Measurements from ENCODE around the gene BNC1.
"Not testable (repeated sequence)": the region's sequence is repeated elsewhere in the genome, so short reads cannot be mapped to it uniquely, and the experiment has no call there.

BNC1 gene

GRCh38 chr15:83295417-83295816, 11.0 kb upstream of the BNC1 start:
- DNase-seq = no peak

DNA sequence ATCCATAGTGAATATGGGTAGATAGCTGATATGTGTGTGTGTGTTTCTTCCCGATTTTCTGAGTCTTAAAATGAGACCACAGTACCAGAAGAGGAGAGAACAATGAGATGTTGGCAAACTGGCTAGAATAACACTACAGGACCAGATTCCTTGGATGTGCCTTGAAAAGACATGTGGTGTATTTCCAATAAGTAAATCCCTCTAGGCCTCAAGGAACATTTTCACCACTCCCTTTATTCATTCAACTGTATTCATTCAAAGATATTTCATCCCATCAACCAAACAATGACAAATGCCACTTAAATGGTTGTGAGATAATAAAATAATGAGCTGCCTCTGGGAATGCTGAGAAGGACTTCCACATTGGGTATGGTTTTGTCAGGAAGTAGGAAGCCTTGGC, 8.7 kb upstream of the BNC1 start:
- no peak for DNase-seq

DNA sequence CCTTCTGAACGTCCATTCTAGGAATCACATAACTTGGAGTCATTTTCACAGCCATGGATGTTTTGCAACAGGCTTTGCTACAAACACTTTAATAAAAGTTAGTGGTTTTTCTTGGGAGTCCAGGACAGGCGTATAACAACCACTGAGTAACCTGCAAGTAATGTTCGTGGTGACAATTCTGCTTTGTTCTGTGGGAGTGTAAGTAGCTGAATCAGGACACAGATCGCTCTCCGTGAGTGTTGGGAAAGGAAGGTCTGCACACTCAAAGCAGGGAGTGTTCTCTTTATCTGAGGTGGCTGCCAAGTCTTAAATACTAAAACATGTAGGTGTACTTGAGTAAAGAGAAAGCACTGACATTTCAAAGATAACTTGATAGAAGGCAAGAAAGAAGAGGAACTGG, 7.9 kb upstream of the BNC1 start:
- no peak for DNase-seq

DNA sequence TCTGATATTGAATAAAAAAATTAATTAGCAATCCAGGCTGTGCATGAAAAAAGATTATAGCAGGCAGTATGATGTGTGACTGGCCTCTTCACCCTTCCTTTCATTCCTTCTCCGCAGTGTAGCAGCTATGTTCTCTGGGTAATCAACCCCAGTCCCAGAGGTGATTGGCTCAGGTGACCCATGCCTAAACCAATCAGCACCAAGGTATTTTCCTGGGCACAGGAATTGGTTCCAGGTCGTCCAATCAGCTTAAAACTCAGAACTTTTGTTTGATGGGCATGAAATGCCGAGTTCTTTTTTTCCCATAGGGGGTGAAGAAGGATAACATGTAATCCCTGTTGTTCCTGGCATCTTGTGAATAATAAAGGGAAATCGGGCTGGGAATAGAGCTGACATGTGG, 5.8 kb upstream of the BNC1 start:
- no peak for DNase-seq

- no peak for DNase-seq
Observed at GRCh38 chr15:83289160-83289559, 4.7 kb upstream of the BNC1 start.

GRCh38 chr15:83288381-83288801, 3.9 kb upstream of the BNC1 start:
- no peak for DNase-seq

GRCh38 chr15:83287541-83288027, 3.1 kb upstream of the BNC1 start:
- DNase-seq = no peak

DNA sequence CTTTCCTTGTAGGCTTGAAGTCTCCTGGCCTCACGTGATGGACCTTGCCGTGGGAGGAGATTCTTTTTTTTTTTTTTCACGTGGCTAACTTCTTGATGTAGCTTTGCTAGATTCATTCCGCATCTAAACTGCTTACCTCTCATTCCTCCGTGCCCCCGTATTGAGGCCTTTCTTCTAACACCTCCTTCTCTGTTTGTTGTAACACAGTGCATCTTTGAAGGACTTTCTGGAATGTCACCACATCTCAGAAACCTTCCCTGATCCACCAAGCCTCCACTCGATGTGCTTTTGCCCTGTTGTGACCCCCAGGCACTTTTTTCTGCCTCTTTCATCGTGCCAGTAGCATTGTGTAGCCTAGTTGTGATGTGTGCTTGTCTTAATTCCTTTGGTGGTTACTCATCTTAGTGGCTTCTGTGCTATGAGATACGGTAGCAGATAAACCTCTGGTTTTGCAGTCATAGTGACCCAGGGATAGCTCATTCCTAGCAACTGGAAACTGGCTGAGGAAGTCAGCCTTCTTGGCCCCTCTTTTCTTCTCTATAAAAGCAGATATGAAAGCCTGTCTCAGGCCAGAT, 1.6 kb upstream of the BNC1 start:
- no peak for DNase-seq

GRCh38 chr15:83285284-83285978, 967 bp upstream of the BNC1 start:
- no peak for DNase-seq

- no peak for DNase-seq
Observed at GRCh38 chr15:83283813-83284558, 478 bp downstream of the BNC1 start.

- DNase-seq = no peak
Observed at GRCh38 chr15:83283138-83283812, 1.2 kb downstream of the BNC1 start.

- no peak for DNase-seq
Observed at GRCh38 chr15:83282776-83283137, 1.7 kb downstream of the BNC1 start.

GRCh38 chr15:83282141-83282540, 2.3 kb downstream of the BNC1 start:
- DNase-seq = no peak

DNA sequence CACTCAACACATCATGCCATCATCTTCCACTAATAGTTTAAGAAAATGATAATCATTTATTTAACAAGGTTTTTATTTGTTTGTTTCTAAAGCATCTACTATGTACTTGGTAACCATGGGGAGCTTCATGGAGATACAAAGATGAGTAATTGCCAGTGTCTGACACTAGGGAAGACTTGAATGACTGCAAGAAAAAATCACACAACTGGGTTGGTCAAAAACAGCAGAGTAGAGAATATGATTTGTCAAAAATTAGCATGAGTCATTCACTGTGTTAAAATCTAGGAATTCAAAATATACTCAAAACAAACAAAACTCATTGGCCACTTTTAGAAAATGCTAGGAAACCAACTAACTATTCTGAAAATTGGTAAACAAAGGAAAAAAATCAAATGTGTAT, 6.3 kb downstream of the BNC1 start:
- DNase-seq = no peak

GRCh38 chr15:83276661-83277060, 7.8 kb downstream of the BNC1 start:
- no peak for DNase-seq

GRCh38 chr15:83275412-83275811, 9.1 kb downstream of the BNC1 start:
- no peak for DNase-seq

DNA sequence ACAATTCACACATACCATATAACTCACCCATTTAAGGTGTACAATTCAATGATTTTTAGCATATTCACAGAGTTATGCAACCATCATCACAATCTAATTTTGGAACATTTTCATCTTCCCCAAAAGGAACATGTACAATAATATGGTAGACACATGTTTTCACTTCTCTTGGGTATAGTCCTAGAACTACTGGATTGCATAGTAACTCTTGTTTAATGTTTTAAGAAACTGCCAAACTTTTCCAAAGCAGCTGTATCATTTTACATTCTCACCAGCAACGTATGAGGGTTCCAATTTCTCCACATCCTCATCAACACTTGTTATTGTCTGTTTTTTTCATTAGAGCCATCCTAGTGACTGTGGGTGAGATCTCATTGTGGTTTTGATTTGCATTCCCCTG, 14.3 kb downstream of the BNC1 start:
- no peak for DNase-seq

- no peak for DNase-seq
Observed at GRCh38 chr15:83268147-83268546, 16.3 kb downstream of the BNC1 start.

DNA sequence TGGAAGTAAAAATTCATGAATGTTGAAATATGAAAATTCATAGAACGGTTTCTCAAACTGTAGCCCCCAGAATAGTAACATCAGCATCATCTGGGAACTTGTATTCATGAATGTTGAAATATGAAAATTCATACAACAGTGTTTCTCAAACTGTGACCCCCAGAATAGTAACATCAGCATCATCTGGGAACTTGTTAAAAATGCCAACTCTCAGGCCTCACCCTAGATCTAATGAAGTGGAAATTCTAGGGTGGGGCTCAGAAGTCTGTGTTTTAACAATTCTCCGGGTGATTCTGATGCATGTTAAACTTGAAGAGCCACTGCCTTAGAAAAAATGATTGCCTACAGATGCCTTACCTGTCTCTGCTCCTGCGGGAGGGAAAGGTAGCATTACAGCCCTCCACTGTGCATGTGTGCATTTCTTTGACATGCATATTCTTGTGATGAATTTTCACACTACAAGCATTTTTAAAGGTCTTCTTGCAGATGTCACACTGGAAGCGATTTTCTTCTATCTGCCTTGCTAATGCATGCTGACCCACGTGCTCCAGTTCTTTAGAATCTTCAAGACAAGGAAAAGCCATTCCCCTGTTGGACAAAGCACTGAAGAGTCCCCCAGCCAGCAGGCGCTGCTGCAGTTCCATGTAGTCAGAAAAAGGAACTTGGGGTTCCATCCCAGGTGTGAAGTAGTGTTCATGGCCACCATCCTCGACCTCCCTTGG, 21.7 kb downstream of the BNC1 start:
- no peak for DNase-seq

DNA sequence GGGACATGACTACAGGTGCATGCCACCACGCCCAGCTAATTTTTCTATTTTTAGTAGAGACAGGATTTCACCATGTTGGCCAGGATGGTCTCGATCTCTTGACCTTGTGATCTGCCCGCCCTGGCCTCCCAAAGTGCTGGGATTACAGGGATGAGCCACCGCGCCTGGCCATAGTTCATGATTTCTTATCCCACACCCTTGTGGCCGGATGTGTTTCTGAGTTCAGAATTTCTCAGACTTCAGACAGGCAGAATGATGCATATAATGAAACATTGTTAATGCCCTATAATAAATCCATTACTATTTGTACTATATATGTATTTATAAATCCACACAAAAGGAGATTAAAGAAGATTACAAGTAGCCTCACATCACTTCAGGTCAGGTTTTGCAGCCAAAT, 22.3 kb downstream of the BNC1 start:
- DNase-seq = not testable (repeated sequence)

DNA sequence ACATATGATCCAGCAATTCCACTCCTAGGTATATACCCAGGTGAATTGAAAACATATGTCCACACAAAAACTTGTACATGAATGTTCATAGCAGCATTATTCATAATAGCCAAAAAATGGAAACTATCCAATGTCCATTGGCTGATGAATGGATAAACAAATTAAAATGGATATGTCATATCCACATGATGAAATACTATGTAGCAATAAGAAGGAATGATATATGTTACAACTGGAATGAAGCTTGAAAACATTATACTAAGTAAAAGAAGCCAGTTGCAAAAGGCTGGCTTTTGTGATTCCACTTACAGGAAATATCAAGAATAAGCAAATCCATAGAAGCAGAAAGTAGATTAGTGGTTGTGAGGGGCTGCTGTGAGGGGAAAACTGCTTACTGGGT, 33.7 kb downstream of the BNC1 start:
- no peak for DNase-seq

DNA sequence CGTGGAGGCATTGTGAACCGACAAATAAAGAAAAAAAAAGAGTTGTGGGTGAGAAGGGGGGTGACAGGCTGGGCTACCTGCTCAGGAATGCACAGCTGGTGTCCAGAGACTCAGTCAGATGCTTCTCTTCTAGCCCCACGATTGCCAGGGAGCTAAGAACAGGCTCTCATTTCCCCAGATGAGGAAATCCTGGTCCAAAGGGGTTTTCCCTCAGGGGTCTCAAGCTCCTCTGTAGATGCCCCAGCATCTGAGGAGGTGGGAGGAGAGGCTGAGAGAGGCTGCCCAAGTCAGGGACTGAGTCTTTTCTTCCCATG, 35.5 kb downstream of the BNC1 start:
- DNase-seq = no peak
